ENCODE data around the gene NAT16.

GRCh38 chr7:101210143-101210542, 30.1 kb upstream of the NAT16 start:
- no peak for TF ChIP-seq CTCF (IDR thresholded peaks at IDR 0.05)
- TF ChIP-seq POLR2A (IDR thresholded peaks at IDR 0.05): no peak
